ENCODE data around the gene KCNMB3. TPM values are rescaled to one million over a fixed set of nuclear protein-coding genes. Genes with fewer than 3 reads are reported as not detected.

KCNMB3 gene
- total and polyA plus RNA-seq, 8 donors: 1.6 to 12.2 (median 9.0) TPM

DNA sequence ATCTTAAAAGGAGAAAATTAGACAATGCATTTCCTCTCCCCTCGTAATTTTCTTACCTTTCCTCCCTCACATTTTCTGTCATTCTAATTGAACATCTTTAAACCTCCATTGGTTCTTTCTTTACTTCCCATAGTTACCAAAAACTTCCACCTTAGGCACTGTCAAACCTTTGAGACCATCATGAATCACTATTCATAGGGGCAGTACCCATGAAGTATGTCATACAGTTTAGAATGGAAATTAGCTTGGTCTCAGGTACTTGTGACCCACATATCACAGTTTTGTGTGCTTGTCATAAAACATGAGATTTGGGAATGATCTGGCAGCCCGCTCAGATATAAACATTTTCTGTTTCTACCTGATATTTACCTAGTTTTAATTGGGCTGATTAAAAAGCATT is 50.1 kb downstream of the KCNMB3 start:
- no peak for DNase-seq
- ATAC-seq: no peak
- peaks cover 0 to 10% of the 10 kb centered on the region in 2 donors for H3K4me1 ChIP-seq
- intact Hi-C loops (cut with DNase I): no loop called here
- no peak for TF ChIP-seq CTCF (IDR thresholded peaks at IDR 0.05)
- H3K36me3 ChIP-seq: peaks cover 0 to 35% of the 10 kb centered on the region in 2 donors
- H3K27me3 ChIP-seq: no peaks in the 10 kb centered on the region
- H3K4me3 ChIP-seq: no peak overlapping the region
- no peaks in the 10 kb centered on the region for H3K9me3 ChIP-seq
- H3K27ac ChIP-seq: no peak overlapping the region

- TF ChIP-seq CTCF (IDR thresholded peaks at IDR 0.05): no peak
- peaks cover 0 to 5% of the 10 kb centered on the region in 2 donors for H3K36me3 ChIP-seq
- H3K27me3 ChIP-seq: no peaks in the 10 kb centered on the region
- H3K4me1 ChIP-seq: peaks cover 0 to 23% of the 10 kb centered on the region in 2 donors
- H3K9me3 ChIP-seq: no peaks in the 10 kb centered on the region
- no peak overlapping the region for H3K4me3 ChIP-seq
- no peak for ATAC-seq
- no peak for DNase-seq
- intact Hi-C loops (cut with DNase I): no loop called here
- no peak overlapping the region for H3K27ac ChIP-seq
Observed at GRCh38 chr3:179196700-179197099, 54.2 kb downstream of the KCNMB3 start.

GRCh38 chr3:179196098-179196497 is 54.8 kb downstream of the KCNMB3 start:
- H3K4me3 ChIP-seq: no peak overlapping the region
- no peak overlapping the region for H3K27ac ChIP-seq
- no peaks in the 10 kb centered on the region for H3K36me3 ChIP-seq
- no peak for DNase-seq
- H3K4me1 ChIP-seq: peaks cover 0 to 23% of the 10 kb centered on the region in 2 donors
- no peaks in the 10 kb centered on the region for H3K9me3 ChIP-seq
- no peak for TF ChIP-seq CTCF (IDR thresholded peaks at IDR 0.05)
- intact Hi-C loops (cut with DNase I): no loop called here
- H3K27me3 ChIP-seq: no peaks in the 10 kb centered on the region
- no peak for ATAC-seq

DNA sequence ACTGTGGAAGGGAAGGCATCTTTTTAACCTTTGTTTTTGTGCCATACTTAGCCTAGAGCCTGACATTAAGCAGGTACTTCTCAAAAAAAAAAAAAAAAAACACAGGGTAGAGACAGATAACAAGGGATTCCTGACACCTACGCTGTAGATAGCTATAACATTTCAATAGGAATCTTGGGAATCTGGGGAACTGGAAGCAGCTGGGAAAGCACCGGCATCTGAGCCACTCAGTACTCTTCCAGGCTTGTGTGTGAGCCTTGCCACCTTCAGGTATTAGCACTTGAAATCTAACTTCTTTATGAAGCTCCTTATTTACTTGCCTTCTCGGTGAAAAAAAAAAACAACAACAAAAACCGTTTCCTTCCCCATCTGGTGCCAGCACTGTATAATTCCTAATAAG is 56.0 kb downstream of the KCNMB3 start:
- Histone ChIP-seq H3K36me3 (no peaks in the 10 kb centered on the region), H3K4me3 (no peak overlapping the region), H3K9me3 (no peaks in the 10 kb centered on the region), H3K27ac (no peak overlapping the region), H3K27me3 (no peaks in the 10 kb centered on the region), H3K4me1 (peaks cover 0 to 27% of the 10 kb centered on the region in 2 donors)
- intact Hi-C loops (cut with DNase I): no loop called here
- no peak for DNase-seq
- ATAC-seq: no peak
- TF ChIP-seq CTCF (IDR thresholded peaks at IDR 0.05): no peak

Other genes with a start within 250 kb of the KCNMB3 start
- 10 to 100 TPM; 14.3 to 42.0 TPM for gene ZMAT3, start 179.3 kb downstream of the KCNMB3 start, total RNA-seq
- 1 to 10 TPM; 4.6 to 6.3 (median 5.2) TPM for gene ZMAT3, start 179.3 kb downstream of the KCNMB3 start, polyA plus RNA-seq (ENCODE audit: insufficient read length in 6 of 6)
- 10 to 100 TPM; 25.3 to 29.7 TPM for gene PIK3CA, start 102.8 kb downstream of the KCNMB3 start, total RNA-seq
- gene PIK3CA, start 102.8 kb downstream of the KCNMB3 start, polyA plus RNA-seq (ENCODE audit: insufficient read length in 6 of 6): 10 to 100 TPM; 27.3 to 39.8 (median 35.4) TPM
- 10 to 100 TPM; 24.6 to 25.0 TPM for gene ZNF639, start 71.9 kb upstream of the KCNMB3 start, total RNA-seq
- 10 to 100 TPM; 54.5 to 63.0 (median 58.2) TPM for gene ZNF639, start 71.9 kb upstream of the KCNMB3 start, polyA plus RNA-seq (ENCODE audit: insufficient read length in 6 of 6)
- gene MFN1, start 96.6 kb upstream of the KCNMB3 start, total RNA-seq: 10 to 100 TPM; 38.8 to 47.3 TPM
- 10 to 100 TPM; 63.4 to 82.0 (median 67.1) TPM for gene MFN1, start 96.6 kb upstream of the KCNMB3 start, polyA plus RNA-seq (ENCODE audit: insufficient read length in 6 of 6)
- gene GNB4, start 200.4 kb upstream of the KCNMB3 start, total RNA-seq: 10 to 100 TPM; 40.1 to 53.0 TPM
- 10 to 100 TPM; 42.0 to 50.4 (median 48.2) TPM for gene GNB4, start 200.4 kb upstream of the KCNMB3 start, polyA plus RNA-seq (ENCODE audit: insufficient read length in 6 of 6)

Measured in left lung (tissue), 10 donors.